IPS-18c (cell line): ENCODE data around the gene PPEF1.

Experiments
- H3K4me3 ChIP-seq: 2 replicates; pipeline ENCODE4 v1.7.0; 2013; ENCODE audit warnings: low read depth, mild to moderate bottlenecking, low read length, moderate library complexity; ENCODE audit not compliant: insufficient read depth
- H3K9me3 ChIP-seq: one replicate; pipeline ENCODE4 v1.6.1; 2013; ENCODE audit warnings: mild to moderate bottlenecking, low read length, moderate library complexity; ENCODE audit not compliant: control insufficient read depth, insufficient read depth

The PPEF1 gene, protein sequence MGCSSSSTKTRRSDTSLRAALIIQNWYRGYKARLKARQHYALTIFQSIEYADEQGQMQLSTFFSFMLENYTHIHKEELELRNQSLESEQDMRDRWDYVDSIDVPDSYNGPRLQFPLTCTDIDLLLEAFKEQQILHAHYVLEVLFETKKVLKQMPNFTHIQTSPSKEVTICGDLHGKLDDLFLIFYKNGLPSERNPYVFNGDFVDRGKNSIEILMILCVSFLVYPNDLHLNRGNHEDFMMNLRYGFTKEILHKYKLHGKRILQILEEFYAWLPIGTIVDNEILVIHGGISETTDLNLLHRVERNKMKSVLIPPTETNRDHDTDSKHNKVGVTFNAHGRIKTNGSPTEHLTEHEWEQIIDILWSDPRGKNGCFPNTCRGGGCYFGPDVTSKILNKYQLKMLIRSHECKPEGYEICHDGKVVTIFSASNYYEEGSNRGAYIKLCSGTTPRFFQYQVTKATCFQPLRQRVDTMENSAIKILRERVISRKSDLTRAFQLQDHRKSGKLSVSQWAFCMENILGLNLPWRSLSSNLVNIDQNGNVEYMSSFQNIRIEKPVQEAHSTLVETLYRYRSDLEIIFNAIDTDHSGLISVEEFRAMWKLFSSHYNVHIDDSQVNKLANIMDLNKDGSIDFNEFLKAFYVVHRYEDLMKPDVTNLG

GRCh38 chrX:18707426-18708049 lies at the start of gene PPEF1:
PPEF1 (plus strand) TSS chrX:18707645; CDS start chrX:18707781, 136 bp downstream.
- Histone ChIP-seq H3K4me3 (no peak within 1 kb of the TSS), H3K9me3 (peaks cover 14% of the 10 kb centered on the region)

DNA sequence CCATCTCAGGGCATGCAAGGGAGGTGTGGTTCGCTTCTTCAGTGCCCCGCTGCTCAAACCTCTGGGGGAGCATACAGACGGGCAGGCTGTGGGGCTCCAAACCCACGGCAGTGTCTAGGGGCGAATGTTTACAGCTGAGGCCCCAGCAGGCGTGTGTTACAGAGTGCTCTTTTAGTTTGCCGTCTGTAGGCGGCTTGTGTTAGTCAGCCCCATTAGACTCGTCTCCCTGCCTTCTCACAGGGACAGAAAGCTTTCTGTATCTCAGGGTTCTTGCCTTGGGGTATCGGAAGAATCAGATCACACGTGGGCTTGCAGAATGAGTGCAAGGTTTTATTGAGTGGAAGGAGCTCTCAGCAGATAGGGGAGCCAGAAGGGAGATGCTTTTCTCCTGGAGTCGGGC lies 46.2 kb upstream of the PPEF1 start:
- no peak overlapping the region for H3K4me3 ChIP-seq
- H3K9me3 ChIP-seq: peaks cover 4% of the 10 kb centered on the region

- H3K9me3 ChIP-seq: peaks cover 4% of the 10 kb centered on the region
- H3K4me3 ChIP-seq: no peak overlapping the region
Measured at GRCh38 chrX:18664947-18665346, 42.5 kb upstream of the PPEF1 start.

- Histone ChIP-seq H3K9me3 (peaks cover 2% of the 10 kb centered on the region), H3K4me3 (no peak overlapping the region)
Measured at GRCh38 chrX:18666614-18667013, 40.8 kb upstream of the PPEF1 start.

DNA sequence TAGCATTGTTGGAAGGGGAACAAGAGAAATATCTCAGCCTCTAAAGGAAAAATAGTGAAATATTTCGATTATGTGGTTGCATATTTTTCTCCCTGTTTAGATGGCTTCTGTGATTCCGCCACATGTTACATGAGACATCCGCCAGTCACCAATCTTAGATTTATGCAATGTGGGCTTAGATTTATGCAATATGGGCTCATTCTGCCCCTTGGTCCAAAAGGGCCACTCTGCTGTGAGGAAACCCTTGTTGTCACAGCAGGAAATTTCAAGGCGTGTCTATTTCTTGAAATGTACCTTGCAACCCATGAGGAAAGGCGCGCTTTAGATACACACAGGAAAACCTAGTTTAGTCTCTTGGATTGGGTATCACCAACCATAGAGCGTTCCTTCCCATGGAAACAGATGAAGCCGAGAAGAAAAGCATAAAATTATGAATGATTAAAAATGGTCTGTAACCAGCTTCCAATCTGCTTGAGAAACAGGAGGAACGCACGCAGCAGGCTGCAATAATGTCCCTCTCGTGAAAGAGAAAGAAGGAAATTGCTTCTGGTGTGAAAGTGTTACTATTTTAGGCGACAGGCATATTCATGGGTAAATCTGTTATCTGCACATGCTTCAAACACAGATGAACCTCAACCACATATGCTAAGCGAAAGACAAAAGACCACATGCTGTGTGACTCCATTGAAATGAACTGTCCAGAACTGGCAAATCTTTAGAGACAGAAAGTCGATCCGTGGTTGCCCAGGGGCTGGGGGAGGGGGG lies 39.2 kb upstream of the PPEF1 start:
- H3K9me3 ChIP-seq: peaks cover 5% of the 10 kb centered on the region
- H3K4me3 ChIP-seq: no peak overlapping the region

DNA sequence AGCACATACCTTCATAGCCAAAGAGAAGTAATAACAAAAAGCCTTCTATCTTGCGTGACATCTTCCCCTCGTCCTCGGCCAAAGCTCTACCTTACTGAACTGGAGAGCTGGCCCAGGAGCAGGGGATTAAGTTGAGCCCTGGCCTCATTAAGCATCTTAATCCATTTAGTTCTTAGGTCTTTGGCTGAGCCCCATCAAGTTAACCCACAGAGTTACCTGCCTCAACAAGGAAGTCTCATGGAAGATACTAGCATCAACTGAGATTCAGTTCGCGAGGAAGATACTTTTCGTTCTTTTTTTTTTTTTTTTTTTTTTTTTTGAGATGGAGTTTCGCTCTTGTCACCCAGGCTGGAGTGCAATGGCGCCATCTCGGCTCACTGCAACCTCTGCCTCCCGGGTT lies 35.4 kb upstream of the PPEF1 start, which contains the start of gene RS1:
TSS of gene RS1 (minus strand) at position 101 of the 400 bp plus-strand sequence. CDS start at position 61, 40 bp downstream.
- Histone ChIP-seq H3K9me3 (peaks cover 9% of the 10 kb centered on the region), H3K4me3 (no peak within 1 kb of the TSS)

DNA sequence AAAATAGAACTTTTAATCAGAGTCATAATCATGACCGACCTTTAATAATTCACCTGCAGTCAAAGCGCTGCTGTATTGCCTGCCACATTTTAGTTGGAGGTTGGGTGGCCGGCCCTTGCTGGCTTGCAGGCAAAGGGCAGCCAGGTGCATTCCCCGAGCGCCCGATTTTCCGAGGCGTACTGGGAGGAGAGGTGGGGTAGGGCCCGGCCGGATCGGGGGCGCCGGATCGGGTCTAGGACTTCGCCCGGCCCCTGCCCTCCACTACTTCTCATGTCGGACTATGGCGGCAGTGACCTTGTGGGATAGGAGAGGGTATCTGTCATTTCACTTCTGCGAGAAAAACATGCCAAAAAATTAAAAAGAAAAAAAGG lies 33.0 kb upstream of the PPEF1 start:
- Histone ChIP-seq H3K4me3 (peak overlapping the region; percentile 63; the same call in 1 of the 2 replicates), H3K9me3 (peaks cover 12% of the 10 kb centered on the region)

DNA sequence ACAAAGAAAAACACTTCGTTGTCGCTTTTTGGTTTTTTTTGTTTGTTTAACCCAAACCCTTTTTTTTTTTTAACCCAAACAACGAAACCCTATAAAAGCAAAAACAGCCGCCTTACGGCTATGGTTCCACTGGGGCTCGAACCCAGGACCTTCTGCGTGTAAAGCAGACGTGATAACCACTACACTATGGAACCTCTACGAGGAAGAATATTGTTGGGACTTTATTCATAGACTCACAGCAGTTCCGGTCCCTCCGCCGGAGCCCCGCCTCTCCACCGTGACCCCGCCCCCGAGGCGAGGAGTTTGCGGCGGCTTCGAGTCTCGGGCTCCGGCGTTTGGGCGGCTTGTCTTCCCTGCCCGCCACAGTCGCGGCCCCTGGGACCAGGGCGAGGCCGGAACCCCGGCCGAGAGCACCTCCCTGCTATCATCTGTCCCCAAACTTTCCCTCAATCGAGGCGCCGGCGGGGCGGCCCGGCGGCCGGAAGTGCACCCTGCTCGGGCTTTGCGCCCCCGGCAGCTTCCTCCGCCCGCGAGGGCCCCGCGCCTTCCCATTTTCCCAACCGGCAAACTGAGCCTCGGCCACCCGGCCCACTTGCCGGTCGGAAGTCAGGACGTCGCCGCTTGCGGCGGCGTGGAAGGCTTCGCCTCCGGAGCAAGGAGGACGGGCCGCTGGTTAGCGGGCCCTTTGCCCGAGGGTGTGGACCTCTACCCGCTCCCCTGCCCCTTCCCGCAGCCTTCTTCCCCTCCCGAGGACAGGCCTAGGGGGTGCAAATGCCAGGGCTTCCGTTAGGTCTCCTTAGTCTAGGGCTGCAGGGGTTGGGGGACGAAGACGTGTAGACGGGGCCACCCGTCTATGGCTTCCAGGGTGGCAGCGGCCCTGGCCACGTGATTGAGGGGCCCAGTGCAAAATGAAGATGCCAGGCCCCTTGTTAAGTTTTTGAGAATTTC lies 32.4 kb upstream of the PPEF1 start:
- H3K4me3 ChIP-seq: peak overlapping the region; percentile 63
- peaks cover 14% of the 10 kb centered on the region for H3K9me3 ChIP-seq

GRCh38 chrX:18676050-18676449 lies 31.4 kb upstream of the PPEF1 start:
- Histone ChIP-seq H3K9me3 (peaks cover 13% of the 10 kb centered on the region), H3K4me3 (no peak overlapping the region)

DNA sequence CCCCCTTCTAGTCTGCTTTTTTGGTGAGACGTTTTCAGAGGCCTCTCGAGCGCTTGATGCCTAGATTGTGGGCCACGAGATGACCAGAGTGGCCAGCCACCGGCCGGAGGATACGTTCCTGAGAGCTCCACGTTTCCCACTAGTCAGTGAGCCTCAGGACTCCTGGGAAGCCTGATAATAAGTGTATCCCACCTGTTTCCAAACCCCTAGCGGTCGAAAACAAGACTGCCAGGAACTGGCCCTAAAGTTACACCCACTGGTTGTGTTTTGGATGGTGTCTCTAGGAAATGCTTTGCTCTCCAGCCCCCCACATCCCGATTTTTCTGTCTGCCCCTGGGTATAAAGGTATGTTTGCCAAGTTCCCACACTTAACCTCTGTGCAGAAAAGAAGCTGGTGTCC lies 31.0 kb upstream of the PPEF1 start:
- H3K4me3 ChIP-seq: no peak overlapping the region
- H3K9me3 ChIP-seq: peaks cover 13% of the 10 kb centered on the region

- Histone ChIP-seq H3K4me3 (no peak overlapping the region), H3K9me3 (peaks cover 13% of the 10 kb centered on the region)
Measured at GRCh38 chrX:18677161-18677869, 30.1 kb upstream of the PPEF1 start.

DNA sequence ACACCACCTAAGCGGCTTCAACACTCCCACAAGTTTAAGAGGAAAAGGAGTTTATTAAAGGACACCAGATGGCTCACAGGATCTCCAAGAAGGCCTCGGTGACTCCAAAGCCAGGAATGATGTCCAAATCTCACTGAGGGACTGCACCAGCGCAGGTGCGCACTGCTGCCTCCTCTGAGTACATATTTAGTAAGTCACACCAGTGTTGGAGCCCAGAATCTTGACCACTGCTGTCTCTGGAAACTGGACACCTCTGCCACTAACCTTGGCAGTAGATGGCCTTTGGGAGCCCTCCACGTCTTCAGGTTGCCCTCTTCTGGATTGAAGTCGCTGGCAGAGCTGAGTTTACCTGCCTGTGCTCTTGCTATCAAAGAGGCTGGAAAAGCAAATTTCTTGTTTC lies 25.4 kb upstream of the PPEF1 start:
- Histone ChIP-seq H3K9me3 (peaks cover 7% of the 10 kb centered on the region), H3K4me3 (no peak overlapping the region)

DNA sequence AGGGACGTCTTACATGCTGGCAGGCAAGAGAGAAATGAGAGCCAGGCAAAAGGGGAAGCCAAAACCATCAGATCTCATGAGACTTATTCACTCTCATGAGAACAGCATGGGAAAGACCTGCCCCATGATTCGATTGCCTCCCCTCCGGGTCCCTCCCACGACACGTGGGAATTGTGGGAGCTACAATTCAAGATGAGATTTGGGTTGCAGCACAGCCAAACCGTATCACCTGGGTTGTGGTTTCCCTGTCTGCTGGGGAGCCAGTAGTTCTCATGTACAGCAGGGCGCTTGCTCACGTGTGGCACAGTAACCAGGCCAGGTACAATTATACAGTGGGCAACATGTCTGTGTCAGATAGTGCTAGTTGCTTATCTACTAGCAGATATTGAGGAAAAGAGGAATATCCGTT lies 24.5 kb upstream of the PPEF1 start:
- no peak overlapping the region for H3K4me3 ChIP-seq
- H3K9me3 ChIP-seq: peaks cover 3% of the 10 kb centered on the region

GRCh38 chrX:18687856-18688495 lies 19.5 kb upstream of the PPEF1 start:
- Histone ChIP-seq H3K4me3 (no peak overlapping the region), H3K9me3 (peaks cover 5% of the 10 kb centered on the region)

DNA sequence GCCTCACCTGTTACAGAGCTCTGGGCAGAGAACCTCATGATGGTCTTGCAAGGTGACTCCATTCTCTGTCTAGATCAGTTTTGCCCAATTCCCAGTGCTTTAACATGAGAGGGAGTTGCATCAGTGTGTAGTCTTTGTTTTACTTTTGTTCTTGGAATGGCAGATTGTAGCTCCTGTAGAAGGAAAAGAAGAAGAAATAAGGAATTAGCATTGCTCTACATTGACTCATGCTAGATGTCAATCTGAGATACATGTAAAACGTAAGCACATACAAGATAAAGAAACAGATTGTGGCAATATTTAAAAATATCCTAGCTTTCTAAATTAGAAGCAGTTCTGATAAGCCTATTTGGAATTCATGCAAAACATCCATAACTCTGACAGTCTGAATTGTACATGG lies 16.0 kb upstream of the PPEF1 start:
- H3K4me3 ChIP-seq: no peak overlapping the region
- H3K9me3 ChIP-seq: peaks cover 5% of the 10 kb centered on the region
